GM18861 (cell line): ENCODE measurements around the gene RNU6-1.

Experiments
- ATAC-seq: cut with Tn5 transposase; IDR thresholded peaks from one replicate; pipeline ENCODE4 v1.9.1; 2021; ENCODE audit not compliant: unreplicated experiment

RNU6-1 gene

DNA sequence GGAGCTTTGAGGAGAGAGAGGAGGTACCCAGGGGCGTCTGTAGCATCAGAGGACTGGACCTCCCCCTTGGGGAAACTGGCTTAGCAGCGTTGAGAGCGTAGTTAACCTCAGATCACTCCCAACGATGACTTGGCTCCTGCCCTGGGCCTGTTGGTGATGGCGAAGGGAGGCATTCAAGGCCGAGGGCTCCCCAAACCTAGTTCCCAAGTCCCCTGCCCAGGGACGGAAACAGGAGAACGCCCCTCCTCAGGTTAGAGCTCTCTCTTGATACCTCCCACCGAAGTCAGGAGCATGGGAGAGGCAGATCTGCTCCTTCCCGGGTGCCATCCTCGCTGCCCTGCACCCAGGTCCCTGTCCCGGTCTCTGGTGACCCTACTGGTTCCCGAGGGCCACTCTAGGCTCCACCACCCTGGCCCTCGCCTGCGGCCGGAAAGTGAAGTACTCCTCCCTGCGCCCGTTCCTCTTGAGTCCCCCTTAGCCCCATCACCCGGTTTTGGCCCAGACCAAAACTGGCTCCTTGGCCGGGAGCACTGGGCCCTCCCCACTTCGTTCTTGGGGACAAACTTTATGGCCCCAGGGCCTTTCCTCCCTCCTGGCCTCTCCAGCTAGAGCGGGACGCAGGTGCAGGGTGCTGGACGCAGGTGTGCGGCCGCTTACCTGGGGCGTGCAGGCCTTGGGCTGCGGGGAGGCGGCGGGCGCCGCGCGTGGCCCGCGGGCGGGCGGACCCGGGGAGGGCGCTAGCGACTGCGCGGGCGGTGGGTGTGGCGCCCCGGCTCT lies 17.1 kb downstream of the RNU6-1 start:
- no peak for ATAC-seq

DNA sequence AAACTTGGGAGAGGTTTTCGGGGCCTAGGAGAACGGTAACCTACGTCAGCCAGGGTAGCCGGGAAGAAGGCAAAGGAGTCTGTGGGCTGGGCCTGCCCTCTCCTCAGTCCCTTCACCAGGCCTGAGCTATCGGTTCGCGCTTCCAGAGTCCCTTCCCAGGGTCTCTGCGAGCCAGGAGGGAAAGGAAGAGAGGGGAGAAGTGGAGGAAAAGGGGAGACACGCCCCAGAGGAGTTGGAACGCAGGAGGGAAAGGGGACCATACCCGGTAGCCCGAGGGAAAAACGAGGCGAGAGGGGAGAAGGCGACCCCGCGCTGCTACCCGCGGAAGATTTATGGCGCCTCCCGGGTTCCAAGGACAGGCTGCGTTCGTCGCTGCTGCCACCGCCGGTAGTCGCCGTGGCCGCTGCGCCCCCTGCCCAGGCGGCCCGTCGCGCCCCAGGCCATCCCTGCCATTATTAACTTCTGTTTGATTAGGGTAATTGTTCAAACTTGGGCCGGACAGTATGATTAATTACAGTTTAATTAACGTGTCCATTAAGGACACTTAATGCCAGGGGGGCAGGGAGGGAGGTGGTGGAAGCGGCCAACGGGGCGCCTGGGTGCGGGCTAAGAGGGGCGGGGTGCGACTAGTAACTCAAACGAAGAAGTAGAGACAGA lies 17.9 kb downstream of the RNU6-1 start:
- ATAC-seq = no peak

DNA sequence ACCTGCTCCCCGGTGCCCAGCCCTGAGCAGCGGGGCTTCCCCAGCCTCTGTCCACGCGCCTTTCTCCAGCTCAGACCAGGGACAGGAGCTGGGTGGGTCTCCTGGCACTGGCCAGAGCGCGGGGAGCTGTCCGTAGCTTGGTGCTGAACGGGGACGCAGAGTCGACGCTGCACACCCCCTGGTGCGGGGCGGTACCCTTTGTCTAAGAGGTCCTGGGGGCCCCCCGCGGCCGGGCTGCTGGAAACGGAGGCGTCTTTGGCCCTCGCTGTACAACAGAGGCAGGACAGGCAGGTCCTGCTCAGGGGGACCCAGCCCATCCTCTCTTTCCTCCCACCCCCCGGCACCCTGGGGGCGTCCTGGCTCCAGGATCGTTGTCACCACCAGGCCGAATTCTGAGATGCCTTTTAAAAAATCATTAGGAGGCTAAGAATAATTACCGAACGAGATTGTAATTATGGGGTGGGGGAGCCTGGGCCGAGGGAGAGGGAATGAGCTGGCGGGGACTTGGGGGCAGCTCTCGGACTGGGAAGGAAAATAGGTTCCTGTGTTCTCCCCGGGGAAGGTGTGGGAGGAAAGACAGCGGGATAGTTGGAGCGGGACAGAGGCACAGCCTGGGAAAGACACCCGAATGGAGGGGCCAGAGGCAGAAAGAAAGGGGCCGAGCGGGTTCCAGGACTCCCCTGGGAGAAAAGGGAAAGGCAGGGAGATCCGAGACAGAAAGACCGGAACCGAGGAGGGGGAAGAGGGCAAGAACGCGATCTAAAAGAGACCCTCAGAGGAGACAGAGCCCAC lies 18.7 kb downstream of the RNU6-1 start:
- ATAC-seq = no peak

DNA sequence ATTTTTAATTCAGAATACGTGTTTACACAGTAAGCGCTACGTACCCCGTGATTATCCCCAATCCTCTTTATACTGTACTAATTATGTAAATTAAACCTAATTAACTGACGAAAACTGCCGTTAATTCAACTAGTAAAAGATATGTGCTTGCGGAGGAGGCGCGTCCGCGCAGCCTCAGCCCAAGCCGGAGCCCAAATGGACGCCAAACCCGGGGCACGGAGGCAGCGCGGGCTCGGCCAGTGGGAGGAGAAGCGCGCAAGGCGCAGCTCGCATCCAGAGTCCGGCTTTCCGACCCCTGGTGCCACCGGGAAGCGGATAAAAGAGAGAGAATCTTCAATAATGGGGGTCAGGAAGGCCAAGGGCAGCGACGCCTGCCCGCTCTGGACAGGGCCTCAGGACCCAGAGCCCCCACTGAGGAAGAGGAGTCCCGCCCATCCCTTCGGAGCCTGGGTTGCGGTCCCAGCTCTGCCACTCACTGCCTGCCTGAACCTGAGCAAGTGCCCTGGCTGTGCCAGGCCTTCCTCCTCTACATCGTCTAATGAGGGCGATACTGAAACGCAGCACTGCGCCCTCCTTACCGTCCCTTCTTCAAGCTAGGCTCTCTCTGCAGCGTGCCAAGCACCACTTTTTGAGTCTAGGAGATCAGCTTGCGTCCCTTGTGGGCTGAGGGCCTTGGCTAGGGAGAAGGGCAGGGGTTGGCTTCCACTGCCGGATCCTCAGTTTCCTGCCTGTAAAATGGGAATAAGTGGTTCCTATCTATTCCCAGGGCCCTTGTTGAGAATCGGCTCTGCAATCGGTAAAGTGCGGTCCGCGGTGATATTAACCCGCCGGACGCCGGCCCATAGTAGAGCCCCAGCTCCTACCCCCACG lies 19.5 kb downstream of the RNU6-1 start:
- no peak for ATAC-seq

DNA sequence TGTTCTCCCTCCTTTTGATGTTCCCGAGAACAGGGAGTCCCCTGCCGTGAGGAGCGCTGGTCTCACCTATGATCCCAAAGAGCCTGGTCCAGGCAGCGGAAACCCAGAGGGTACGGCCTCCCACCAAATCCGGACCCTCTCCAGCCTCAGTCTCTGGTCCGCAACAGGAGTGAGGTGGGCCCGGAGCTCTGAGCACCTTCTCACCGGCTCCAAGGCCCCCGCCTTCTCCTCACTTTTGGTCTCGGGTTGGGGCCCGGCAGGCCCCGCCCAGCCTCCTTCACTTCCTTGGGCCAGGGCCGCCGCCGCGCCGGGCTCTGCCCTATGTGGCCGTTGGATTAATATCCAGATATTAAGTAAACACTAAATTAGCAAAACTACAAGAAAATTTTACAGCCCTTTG lies 20.2 kb downstream of the RNU6-1 start:
- ATAC-seq = no peak

DNA sequence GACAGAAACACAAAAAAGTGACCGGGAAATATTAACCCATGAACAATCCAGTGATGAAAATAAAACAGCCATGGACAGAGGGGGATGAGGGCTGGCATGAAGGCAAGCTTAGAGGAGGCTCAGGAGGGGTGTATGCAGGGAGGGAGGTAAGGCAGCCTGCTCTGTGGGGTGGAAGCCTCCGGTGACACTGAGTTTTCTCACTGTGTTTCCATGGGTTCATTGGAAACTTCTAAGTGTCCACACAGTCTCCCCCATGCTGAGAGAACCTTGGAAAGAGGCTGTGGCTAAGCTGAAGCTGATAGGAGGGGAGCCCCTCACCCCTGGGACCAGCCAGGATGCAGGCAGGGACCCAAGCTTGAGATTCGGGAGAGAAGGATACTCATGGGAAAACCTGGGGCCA lies 21.4 kb downstream of the RNU6-1 start:
- no peak for ATAC-seq

DNA sequence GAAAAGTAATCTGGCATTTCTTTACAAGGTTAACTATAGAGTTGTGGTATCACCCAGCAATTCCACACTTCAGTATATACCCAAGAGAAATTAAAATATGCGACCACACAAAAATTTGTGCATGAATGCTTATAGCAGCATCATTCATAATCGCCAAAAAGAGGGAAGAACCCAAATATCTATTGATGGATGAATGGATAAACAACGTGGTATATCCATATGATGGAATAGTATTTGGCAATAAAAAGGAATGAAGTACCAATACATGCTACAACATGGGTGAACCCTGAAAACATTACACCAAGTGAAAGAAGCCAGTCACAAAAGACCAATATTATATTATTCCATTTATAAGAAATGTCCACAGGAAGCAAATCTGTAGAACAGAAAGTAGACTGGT lies 23.2 kb downstream of the RNU6-1 start:
- ATAC-seq = no peak

DNA sequence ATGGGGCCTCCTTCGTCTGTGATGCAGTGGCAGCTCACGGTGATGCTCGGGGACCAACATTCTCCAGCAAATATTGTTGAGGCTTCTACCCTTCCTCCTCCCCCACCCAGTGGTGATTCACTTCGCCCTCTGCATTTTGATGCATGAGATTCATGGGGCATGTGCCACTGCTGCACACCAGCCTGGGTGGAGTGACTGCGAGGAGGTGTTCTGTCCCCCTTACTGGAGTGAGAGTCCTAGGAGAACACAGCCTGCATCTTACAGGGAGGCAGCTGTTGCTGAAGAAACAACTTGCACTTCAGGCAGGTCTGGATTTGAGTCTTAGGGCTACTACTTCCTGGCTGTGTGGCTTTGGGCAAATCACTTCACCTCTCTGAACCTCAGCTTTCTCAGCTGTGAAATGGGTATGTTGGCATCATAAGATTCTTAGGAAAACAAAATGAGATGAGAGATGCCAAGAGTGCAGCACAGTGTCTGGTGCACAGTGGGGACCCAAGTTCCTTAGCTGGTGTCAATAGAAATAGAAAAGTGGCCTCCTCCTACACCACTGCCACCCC lies 24.7 kb downstream of the RNU6-1 start:
- no peak for ATAC-seq

DNA sequence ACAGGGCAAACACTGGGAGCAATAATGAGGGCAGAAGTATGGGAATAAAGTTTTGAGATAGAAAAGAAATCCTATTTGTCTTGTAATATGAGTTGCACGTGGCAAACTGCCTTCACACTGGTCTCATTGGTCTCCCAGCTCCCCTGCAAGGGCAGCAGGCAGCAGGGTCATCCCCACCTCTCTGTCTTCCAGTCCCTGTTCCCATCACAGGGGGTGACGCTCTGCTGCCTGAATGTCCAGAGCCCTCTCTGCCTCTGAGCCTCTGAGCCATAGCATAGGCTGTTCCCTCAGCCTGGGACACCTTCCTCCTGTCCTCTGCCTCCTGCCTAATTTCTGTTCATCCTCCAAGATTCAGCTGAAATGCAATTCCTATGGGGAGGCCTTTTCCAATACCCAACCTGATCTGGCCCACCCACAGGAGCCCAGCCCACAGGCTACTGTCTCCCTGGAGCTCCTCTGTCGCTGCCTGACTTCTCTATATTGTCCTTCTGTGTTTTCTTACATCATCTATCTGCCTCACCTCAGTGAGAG lies 26.7 kb downstream of the RNU6-1 start:
- ATAC-seq = no peak

DNA sequence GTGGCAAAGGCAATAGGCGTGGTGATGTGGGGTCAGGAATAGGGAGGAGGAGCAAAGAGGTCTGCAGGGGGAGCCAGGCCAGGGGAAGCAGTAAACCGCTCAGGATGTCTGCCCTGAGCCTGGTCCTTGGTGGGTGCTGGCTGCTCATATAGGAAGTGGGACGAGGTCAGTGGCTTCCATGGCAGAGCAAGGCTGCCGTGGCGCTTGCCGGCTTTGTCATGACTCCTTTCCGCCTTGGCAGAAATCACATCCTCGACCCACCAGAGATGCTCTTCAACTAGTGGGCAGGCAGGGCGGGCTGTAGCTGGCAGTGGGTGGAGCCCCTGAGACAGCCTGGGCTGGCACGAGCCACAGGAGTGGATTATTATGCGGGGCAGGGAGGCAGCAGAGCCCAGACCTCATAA lies 27.6 kb downstream of the RNU6-1 start:
- ATAC-seq = no peak

DNA sequence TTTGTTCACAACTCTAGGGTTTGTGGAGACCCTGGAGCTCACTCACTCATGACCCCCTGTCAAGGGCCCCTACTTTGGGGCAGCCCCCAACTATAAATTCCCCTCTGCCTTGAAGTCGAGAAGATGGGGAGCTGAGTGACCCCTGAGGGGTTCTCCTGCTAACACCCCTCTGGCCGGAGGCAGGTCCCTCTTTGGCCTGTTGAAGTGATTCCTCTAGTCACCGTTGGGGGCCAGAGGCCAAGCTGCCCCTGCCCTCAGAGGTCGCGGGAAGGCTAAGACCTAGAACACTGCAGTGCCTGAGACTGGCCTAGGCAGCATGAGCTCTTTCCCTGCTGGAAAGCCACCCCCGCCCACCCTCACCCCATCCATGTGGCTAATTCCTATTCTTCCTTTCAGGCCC lies 30.0 kb downstream of the RNU6-1 start:
- ATAC-seq = no peak

DNA sequence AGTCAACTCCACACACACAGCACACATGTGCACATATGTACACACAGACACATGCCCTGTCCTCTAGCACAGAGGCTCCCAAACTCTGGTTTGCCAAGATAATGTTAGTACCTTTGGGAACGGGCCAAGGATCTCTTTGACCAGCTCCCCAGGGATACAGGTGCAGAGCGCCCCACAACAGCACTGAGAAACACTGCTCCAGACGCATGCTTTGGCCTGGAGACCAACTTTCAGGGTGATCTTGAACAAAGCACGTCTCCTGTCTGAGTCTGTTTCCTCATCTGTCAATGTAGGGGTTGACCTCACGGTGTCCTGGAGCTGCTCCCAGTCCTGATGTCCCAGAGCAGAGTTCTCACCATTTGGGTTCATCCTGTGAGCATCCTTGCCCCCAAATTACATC lies 30.4 kb downstream of the RNU6-1 start:
- no peak for ATAC-seq

DNA sequence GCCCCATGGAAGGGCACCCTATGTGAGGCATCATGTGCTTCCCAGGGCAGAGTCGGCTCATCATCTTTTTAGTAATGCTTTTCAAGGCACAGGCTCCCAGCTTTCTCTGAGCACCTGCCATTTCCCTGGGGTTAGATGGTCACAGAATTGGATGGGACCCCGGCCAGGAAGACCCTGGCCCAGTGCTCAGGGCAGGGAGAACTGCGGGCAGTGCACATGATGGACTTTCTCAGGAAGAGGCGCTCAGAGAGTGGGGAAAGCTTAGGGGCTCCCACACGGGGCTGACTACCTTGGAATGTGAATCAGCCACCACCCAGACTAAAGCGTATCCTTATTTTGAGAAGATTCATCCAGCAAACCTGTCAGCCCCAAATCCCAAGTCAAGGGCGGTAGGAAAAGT lies 31.0 kb downstream of the RNU6-1 start:
- ATAC-seq = no peak

DNA sequence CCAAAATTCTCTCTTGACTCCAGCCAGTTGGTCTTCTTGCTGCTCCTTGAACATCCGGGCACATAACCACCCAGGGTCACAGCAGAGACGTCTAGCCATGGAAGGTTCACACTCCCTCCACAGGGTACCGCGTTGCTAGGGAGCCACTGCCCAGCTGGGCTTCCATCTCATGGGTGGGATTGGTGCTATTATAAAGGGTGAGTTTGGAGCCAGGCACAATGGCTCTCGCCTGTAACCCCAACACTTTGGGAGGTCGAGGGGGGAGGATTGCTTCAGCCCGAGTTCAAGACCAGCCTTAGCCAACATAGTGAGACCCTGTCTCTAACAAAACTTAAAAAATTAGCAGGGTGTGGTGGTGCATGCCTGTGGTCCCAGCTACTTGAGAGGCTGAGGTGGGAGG lies 32.0 kb downstream of the RNU6-1 start:
- no peak for ATAC-seq

DNA sequence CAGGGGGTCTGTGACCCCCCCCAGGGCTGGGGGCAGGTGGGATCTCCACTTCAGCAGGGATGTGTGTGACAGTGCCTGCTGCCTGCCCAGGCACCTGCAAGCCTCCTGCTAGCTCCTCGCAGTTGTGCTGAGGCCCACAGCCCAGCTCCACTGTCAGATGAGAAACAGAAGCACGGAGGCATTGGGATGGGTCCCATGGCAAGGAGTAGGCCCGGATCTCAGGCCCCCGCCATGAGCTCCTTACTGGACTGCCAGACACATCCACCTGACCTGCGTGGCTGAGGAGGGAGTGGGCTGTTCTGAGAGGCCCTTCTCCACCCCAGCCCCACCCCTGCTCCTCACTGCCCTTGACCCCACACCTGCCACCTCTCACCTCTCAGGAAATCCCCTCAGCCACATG lies 32.7 kb downstream of the RNU6-1 start:
- ATAC-seq = no peak

DNA sequence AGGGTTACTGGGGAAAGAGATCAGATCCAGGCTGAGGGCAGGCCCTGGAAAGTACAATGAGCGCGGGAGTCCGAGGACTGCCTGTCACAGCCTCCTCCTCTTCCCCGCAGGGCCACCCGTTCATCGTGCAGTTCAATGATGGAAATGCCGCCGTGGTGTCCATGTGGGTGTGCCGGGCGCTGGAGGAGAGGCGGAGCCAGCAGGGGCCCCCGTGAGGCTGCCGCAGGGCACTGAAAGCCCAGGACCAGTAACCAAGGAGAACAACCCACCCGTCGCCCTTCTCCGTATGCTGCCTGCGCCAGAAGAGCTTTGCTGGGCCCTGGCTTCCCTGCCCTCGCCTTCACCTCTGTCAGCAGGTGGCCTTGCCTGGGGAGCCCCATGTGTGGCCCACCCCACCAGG lies 33.3 kb downstream of the RNU6-1 start:
- no peak for ATAC-seq

DNA sequence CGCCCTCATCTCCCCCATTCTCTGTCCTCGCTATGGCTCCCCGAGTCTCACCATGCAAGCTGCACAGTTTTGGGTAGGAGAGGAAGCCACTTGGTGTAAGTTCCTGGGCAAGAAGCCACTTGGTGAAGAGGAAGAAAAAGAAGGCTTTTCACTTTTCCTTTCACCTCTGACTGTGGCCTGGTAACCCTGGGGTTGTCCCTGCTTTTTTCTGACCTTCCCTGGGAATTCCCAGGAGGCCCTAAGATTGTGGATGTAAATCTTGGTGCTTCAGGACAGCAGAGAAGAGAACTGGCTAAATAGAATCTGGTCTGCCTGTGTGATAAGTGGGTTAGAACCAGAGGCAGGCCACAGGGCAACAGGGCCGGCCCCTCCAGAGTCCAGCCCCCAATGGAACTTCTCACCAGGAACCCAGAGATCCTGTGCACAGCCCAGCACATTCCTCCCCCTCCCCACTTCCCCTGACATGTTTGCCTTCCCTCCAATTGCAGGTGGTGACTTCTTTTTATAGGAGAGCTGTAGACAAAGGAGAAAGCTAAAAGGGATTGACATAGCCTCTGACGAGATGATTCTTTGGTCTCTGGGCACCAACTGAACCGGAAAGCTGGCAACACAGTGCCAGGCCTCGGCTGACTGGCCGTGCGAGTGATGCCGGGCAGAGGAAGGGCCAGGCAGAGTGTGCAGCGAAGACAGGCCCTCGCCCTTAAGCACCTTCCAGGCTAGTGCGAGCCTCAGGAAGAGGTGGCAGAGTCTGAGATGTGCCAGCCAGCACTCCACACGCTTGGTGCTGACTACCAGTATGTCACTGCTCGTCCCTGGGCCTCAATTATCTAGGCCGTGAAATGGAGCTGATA lies 34.0 kb downstream of the RNU6-1 start:
- no peak for ATAC-seq

DNA sequence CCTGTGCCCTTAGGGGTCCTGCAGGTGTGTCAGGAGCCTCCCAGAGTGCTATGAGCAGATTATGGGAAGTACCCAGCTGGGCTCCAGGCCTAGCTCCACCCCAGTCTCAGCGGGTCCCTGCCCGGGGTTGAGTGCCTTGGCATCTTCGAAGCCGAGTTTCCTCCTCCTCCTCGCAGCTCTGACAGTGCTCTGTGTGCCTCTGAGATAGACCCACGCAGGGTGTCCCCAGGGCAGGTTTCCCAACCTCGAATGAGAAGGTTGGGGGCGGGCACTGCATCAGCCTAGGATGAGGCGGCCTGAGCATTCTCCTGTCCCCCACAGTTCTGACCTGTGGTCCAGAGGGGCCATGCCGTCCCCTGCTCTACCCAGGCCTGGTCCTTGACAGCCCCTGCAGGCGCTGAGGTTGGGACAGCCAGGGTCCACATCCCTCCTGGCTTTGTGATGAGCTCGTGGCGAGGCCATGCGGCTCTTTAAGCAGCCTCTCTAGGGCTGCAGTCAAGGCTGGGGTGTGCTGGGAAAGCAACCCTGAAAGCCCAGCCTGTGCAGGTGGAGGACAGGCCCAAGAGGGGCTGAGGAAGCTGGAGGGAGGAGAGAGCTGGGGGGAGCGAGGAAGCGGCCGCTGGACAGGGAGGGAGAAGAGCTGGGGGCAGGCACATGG lies 34.7 kb downstream of the RNU6-1 start:
- ATAC-seq = no peak
